Amniotic epithelial cell (primary cell): Measurements from ENCODE around the gene SLC25A45.
"Not testable (repeated sequence)": the region's sequence is repeated elsewhere in the genome, so short reads cannot be mapped to it uniquely, and the experiment has no call there.

Source experiments
- DNase-seq: peaks from one replicate; pipeline ENCODE4 v3.0.0-alpha.2; 2010; ENCODE audit warnings: low read depth

Gene SLC25A45

GRCh38 chr11:65362966-65363365, 19.5 kb downstream of the SLC25A45 start:
- no peak for DNase-seq

DNA sequence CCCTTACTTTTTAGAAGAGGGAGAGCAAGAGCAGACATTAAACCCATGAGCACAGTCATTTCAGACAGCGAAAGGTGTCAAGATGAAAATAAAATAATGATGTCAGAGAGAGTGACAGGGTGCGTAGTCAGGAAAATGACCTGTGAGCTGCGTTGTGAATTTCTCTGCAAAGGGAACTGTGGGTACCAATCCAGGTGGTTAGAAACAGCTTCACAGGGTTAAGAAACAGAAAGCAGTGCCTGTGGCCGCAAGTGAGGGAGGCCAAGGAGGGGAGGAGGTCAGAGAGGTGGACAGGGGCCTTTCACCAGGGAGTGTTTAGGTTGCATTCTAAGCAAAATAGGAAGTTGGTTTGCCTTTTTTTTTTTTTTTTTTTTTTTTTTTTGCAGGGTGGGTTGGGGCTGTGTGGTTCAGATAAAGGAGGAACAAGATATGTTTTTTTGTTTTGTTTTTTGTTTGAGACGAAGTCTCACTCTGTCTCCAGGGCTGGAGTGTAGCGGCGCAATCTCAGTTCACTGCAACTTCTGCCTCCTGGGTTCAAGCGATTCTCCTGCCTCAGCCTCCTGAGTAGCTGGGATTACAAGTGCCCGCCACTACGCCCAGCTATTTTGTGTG, 20.0 kb downstream of the SLC25A45 start:
- no peak for DNase-seq

DNA sequence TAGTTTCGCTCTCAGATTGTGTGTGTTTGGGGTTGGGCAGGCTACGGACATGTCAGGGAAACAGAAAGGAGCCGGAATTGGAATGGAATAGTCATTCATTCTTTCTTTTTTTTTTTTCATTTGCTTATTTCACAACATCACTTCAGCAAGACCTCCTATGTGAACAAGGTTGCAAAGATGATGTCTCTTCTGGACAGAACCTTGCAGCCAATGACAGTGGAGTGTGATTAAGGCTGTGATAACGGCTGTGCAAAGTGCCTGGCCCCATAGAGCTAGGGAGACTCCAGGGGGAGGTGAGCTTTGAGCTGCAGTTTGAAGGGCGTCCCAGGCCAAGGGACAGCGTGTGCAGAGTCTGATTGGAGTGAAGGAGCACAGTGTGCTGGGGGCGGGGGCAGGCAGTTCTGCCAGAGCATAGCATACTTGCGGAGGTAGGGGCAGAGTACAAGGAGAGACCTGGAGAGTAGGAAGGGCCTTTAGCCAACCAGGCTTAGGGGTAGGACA, 24.5 kb downstream of the SLC25A45 start:
- DNase-seq = peak; percentile 72

DNA sequence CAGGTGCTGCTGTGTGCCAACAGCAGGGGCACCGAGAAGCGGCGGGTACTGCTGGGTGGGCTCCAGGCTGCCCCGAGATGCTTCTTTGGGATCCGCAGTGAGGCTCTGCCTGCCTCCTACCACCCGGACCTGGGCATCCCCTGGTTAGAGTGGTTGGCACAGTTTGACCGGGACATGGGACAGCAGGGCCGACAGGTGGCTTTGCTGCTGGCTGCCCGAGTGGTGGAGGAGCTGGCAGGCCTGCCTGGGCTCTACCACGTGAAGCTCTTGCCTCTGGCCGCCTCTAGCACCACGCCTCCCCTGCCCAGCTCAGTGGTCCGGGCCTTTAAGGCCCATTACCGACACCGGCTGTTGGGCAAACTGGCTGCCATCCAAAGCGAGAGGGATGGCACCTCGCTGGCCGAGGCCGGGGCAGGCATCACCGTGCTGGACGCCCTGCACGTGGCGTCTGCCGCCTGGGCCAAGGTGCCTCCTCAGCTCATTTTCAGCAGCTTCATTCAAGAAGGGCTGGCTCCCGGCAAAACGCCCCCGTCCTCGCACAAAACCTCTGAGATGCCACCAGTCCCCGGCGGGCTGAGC, 26.0 kb downstream of the SLC25A45 start:
- DNase-seq = no peak

DNA sequence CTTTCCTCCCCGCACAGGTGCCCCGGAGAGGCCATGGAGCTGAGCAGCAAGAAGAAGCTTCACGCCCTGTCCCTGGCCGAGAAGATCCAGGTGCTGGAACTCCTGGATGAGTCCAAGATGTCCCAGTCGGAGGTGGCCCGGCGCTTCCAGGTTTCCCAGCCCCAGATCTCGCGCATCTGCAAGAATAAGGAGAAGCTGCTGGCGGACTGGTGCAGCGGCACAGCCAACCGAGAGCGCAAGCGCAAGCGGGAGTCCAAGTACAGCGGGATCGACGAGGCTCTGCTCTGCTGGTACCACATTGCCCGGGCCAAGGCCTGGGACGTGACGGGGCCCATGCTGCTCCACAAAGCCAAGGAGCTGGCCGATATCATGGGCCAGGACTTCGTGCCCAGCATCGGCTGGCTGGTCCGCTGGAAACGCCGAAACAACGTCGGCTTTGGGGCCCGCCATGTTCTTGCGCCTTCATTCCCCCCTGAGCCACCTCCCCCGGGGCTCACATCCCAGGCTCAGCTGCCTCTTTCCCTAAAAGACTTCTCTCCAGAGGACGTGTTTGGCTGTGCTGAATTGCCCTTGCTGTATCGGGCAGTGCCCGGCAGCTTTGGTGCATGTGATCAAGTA, 26.6 kb downstream of the SLC25A45 start:
- peak; percentile 21 for DNase-seq

DNA sequence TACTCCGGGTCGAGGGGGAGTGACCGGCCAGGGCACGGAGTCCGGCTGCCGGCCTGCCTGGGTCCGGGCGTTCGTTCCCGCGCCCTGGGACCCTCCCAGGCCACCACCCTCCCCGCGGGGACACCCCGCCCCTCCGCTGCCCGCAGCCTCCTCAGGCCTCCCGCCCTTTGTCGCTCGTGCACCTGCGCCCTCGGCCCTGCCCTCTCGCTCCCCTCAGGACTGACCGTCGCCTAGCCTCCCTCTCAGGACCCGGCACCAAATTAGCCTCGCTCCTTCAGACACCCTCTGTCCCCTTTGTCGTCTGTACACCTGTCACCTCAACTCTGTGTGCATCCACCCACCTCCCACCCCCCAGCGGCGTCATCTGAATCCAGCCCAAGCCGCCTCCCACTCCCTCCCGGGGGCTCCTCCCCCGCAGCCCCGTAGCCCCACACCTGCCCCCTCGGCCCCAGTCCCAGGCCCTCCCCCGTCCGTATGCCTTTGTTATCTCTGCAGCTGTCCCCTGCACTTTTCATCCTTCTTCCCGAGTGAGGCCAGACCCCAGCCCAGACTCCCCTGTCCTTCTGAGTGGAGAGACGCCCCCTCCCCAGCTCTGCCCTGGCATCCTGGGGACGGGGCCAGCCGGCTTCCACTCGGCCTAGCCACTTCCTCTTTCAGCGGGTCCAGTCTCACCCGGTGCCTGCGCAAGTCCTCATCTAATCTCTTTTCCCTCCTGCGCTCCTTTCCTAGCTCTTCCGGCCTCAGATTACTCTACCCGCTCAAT, 27.3 kb downstream of the SLC25A45 start:
- DNase-seq = no peak

GRCh38 chr11:65354265-65355012, 28.0 kb downstream of the SLC25A45 start, which contains the start of gene TIGD3:
Gene TIGD3, plus strand, starts transcription at chr11:65354751. Its CDS starts 1,058 bp downstream, at chr11:65355809.
- peak; percentile 88 for DNase-seq

GRCh38 chr11:65353900-65354264, 28.6 kb downstream of the SLC25A45 start:
- no peak for DNase-seq

GRCh38 chr11:65353376-65353775, 29.1 kb downstream of the SLC25A45 start:
- DNase-seq = no peak

GRCh38 chr11:65352783-65353182, 29.7 kb downstream of the SLC25A45 start:
- DNase-seq = peak; percentile 26

GRCh38 chr11:65351511-65351910, 30.9 kb downstream of the SLC25A45 start:
- no peak for DNase-seq

DNA sequence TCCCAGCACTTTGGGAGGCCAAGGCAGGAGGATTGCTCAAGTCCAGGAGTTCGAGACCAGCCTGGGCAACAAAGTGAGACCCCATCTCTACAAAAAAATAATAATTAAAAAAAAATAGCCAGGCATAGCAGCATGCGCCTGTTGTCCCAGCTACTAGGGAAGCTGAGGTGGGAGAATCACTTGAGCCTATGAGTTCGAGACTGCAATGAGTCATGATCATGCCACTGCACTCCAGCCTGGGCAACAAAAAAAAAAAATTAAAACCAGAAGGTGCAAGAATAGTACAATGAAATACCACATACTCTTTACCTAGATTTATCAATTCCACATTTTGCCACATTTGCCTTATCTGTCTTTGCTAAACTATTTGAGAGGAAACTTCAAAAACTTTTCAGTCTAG, 40.6 kb downstream of the SLC25A45 start:
- no peak for DNase-seq

- no peak for DNase-seq
Measured at GRCh38 chr11:65340226-65340625, 42.2 kb downstream of the SLC25A45 start.

GRCh38 chr11:65338676-65339075, 43.8 kb downstream of the SLC25A45 start:
- DNase-seq = no peak

GRCh38 chr11:65334696-65335295, 47.6 kb downstream of the SLC25A45 start:
- DNase-seq = no peak

DNA sequence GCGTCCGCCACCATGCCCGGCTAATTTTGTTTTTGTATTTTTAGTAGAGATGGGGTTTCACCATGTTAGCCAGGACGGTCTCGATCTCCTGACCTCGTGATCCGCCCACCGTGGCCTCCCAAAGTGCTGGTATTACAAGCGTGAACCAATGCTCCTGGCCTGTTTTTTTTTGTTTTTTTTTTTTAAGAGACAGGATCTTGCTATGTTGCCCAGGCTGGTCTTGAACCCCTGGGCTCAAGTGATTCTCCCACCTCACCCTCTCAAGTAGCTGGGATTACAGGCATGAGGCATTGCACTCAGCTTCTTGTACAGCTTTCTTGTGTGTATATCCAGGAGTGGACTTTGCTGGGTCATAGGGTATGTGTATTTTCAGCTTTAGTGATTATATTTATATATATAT, 49.9 kb downstream of the SLC25A45 start:
- not testable (repeated sequence) for DNase-seq

GRCh38 chr11:65330544-65330943, 51.9 kb downstream of the SLC25A45 start:
- DNase-seq = no peak

DNA sequence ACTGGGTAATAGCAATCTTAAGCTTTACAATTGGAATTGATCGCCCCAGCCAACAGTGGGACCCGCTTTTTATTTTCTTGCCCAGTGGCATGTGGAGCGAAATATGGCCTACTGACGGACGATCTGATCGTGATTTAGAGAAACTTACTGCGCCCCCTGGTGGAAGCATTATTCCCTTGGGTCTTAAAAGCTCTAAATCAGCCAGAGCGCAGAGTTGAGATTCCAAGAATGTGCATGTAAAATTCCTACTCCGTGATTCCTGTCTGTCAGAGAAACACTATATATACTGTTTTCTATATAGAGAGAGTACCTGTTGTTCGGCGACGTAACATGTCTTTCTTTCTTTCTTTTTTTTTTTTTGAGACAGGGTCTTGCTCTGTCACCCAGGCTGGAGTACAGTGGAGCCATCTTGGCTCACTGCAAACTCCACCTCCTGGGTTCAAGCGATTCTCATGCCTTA, 52.5 kb downstream of the SLC25A45 start:
- DNase-seq = peak; percentile 89

GRCh38 chr11:65329478-65329877, 53.0 kb downstream of the SLC25A45 start:
- DNase-seq = no peak

DNA sequence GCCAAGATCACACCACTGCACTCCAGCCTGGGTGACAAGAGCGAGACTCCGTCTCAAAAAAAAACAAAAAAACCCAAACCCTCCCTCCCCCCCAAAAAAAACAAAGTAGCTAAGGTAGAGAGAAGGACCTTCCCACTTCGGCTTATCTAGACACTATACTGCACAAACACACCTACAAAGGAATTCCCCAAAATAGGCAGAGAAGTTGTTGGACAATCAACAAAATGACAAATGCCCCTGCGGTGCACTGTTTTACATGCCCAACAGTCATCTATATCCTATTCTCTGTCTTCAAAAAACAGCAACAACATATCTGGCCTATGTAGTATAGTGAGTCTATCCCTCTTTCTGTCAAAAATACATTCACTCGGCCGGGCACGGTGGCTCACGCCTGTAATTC, 55.4 kb downstream of the SLC25A45 start:
- no peak for DNase-seq

GRCh38 chr11:65325435-65325834, 57.0 kb downstream of the SLC25A45 start:
- DNase-seq = no peak
